HCT116 (cell line): ENCODE results near the gene TRMT1. TPM values are rescaled to one million over a fixed set of nuclear protein-coding genes. Genes with fewer than 3 reads are reported as not detected.

ENCODE experiments used
- ATAC-seq: fragments of 200-7000 bp; cut with Tn5 transposase; 2 replicates; pipeline ENCODE4 v1.9.1; 2020; ENCODE audit warnings: mild to moderate bottlenecking, moderate library complexity
- BruUV-seq: library from RNA; stranded (reverse); fragments of 400-500 nt; replicated peaks from 2 replicates; lab custom pipeline; 2021; lab: Mats Ljungman, UMichigan
- CTCF ChIA-PET: fragments of 300-600 bp; sonication (Branson Sonifier 250); formaldehyde crosslinking; loops from one replicate; lab custom pipeline; 2021; ENCODE audit warnings: antibody characterized with exemption; lab: Charles Lee
- POLR2A ChIA-PET: fragments of 300-600, 350-600 bp; sonication (Branson Sonifier 250); formaldehyde crosslinking; loops from one replicate; lab custom pipeline; 2021; ENCODE audit warnings: antibody characterized with exemption; lab: Charles Lee
- RAD21 ChIA-PET, 2 experiments: fragments of 300-600 bp; sonication (Branson Sonifier 250); formaldehyde crosslinking; loops; one replicate each; lab custom pipeline; 2023; ENCODE audit warnings: low total read pairs in 2 of 2; ENCODE audit not compliant: uncharacterized antibody in 2 of 2, unreplicated experiment in 2 of 2, low non-redundant PET in 1 of 2; lab: Charles Lee
- DNase-seq: peaks from one replicate; pipeline ENCODE4 v3.0.0-alpha.2; 2010; ENCODE audit warnings: low read depth, low spot score
- H2AFZ ChIP-seq: fragments of 200-600 bp; shearing (Covaris generic), sonication (generic); 2 replicates; pipeline ENCODE4 v1.6.1; 2017; ENCODE audit warnings: low read depth, mixed run types, mixed read lengths, antibody characterized with exemption, low read length; ENCODE audit not compliant: poor library complexity, severe bottlenecking
- H3K27ac ChIP-seq: 2 replicates; pipeline ENCODE4 v1.5.1; 2012; ENCODE audit warnings: low read depth, low read length
- H3K27me3 ChIP-seq: fragments of 200-600 bp; sonication (generic); 2 replicates; pipeline ENCODE4 v1.6.1; 2016; ENCODE audit warnings: mixed run types, low read length, mixed read lengths; ENCODE audit not compliant: insufficient read depth
- H3K36me3 ChIP-seq, 2 experiments: fragments of 200-500 bp in 1 of 2; fragments of 200-600 bp in 1 of 2; sonication (Bioruptor generic) in 1 of 2; sonication (generic) in 1 of 2; 2 replicates each; pipeline versions ENCODE4 v1.5.1 to v1.6.1; 2014 to 2016; ENCODE audit warnings: low read length in 2 of 2, inconsistent platforms in 1 of 2, mixed read lengths in 1 of 2, mixed run types in 1 of 2; ENCODE audit not compliant: insufficient read depth in 2 of 2, control insufficient read depth in 1 of 2
- H3K4me1 ChIP-seq, 2 experiments: fragments of 200-600 bp in 1 of 2; sonication (generic) in 1 of 2; 2 replicates each; pipeline versions ENCODE4 v1.5.1 to v1.6.1; 2012 to 2017; ENCODE audit warnings: low read length in 2 of 2, inconsistent platforms in 1 of 2, mild to moderate bottlenecking in 1 of 2, mixed read lengths in 1 of 2, mixed run types in 1 of 2, moderate library complexity in 1 of 2; ENCODE audit not compliant: insufficient read depth in 2 of 2, control insufficient read depth in 1 of 2
- H3K4me2 ChIP-seq: fragments of 200-600 bp; sonication (generic); 2 replicates; pipeline ENCODE4 v1.6.1; 2017; ENCODE audit warnings: mixed run types, low read length, mixed read lengths
- H3K4me3 ChIP-seq, 2 experiments: fragments of 200-600 bp in 1 of 2; sonication (generic) in 1 of 2; replicated peaks in 1 of 2; 2 replicates each; pipeline ENCODE4 v1.5.1; 2011 to 2016; ENCODE audit warnings: low read length in 2 of 2, control low read depth in 1 of 2, low read depth in 1 of 2, mild to moderate bottlenecking in 1 of 2, mixed read lengths in 1 of 2, mixed run types in 1 of 2
- H3K79me2 ChIP-seq: fragments of 200-600 bp; sonication (generic); 2 replicates; pipeline ENCODE4 v1.6.1; 2017; ENCODE audit warnings: mild to moderate bottlenecking, mixed run types, low read length, moderate library complexity, mixed read lengths; ENCODE audit not compliant: insufficient read depth
- H3K9ac ChIP-seq: fragments of 200-600 bp; sonication (generic); 2 replicates; pipeline ENCODE4 v1.6.1; 2016; ENCODE audit warnings: low read length, mixed read lengths
- H3K9me2 ChIP-seq: fragments of 200-600 bp; sonication (generic), shearing (Covaris generic); 2 replicates; pipeline ENCODE4 v1.6.1; 2017; ENCODE audit warnings: mixed run types, mild to moderate bottlenecking, moderate library complexity; ENCODE audit not compliant: insufficient read depth
- H3K9me3 ChIP-seq, 2 experiments: fragments of 200-500 bp in 1 of 2; fragments of 200-600 bp in 1 of 2; sonication (Bioruptor generic) in 1 of 2; sonication (generic) in 1 of 2; 2 replicates each; pipeline ENCODE4 v1.6.1; 2014 to 2017; ENCODE audit warnings: low read length in 2 of 2, mixed read lengths in 2 of 2, inconsistent platforms in 1 of 2, low read depth in 1 of 2, mild to moderate bottlenecking in 1 of 2, mixed run types in 1 of 2, moderate library complexity in 1 of 2; ENCODE audit not compliant: control insufficient read depth in 1 of 2, insufficient read depth in 1 of 2
- H4K20me1 ChIP-seq: fragments of 200-600 bp; sonication (generic), shearing (Covaris generic); 2 replicates; pipeline ENCODE4 v1.6.1; 2017; ENCODE audit warnings: mixed run types, mild to moderate bottlenecking, moderate library complexity; ENCODE audit not compliant: insufficient read depth
- EGR1 ChIP-seq: IDR thresholded peaks from 2 replicates; pipeline ENCODE4 v1.6.1; 2012; ENCODE audit warnings: low read depth
- POLR2A ChIP-seq: IDR thresholded peaks from 2 replicates; pipeline ENCODE4 v1.7.0; 2011; ENCODE audit warnings: borderline replicate concordance; ENCODE audit not compliant: insufficient read depth, insufficient read length; ENCODE audit errors: extremely low read depth
- RAD21 ChIP-seq: IDR thresholded peaks from 2 replicates; pipeline ENCODE4 v1.6.1; 2012; ENCODE audit warnings: low read depth, mild to moderate bottlenecking
- SRF ChIP-seq: IDR thresholded peaks from 2 replicates; pipeline ENCODE4 v1.6.1; 2012; ENCODE audit warnings: low read depth
- YY1 ChIP-seq: IDR thresholded peaks from 2 replicates; pipeline ENCODE4 v1.6.1; 2011; ENCODE audit warnings: low read length, low read depth, moderate library complexity, mild to moderate bottlenecking; ENCODE audit not compliant: insufficient replicate concordance; ENCODE audit errors: extremely low read depth
- intact Hi-C: fragments of 100-400 bp; cut with micrococcal nuclease; formaldehyde crosslinking; loops from 2 replicates; pipeline ENCODE4 v1.10.0; 2022
- total RNA-seq: library from RNA; stranded (reverse); gene quantifications from one replicate; pipeline ENCODE4 v1.2.1, GENCODE V29; 2021; ENCODE audit not compliant: unreplicated experiment
- TF ChIP-seq, protein P1 (sequence below), 3 experiments: fragments of 200-600 bp in 1 of 3; sonication (generic) in 1 of 3; IDR thresholded peaks in 2 of 3; conservative IDR thresholded peaks in 1 of 3; 2 replicates each; pipeline ENCODE4 v1.5.1; 2012 to 2017; ENCODE audit warnings: low read depth in 2 of 3, low read length in 2 of 3, antibody characterized with exemption in 1 of 3, borderline replicate concordance in 1 of 3, control low read depth in 1 of 3, mild to moderate bottlenecking in 1 of 3, mixed read lengths in 1 of 3, mixed run types in 1 of 3, moderate library complexity in 1 of 3; ENCODE audit not compliant: insufficient read depth in 1 of 3

The TRMT1 gene
- total RNA-seq, 1 experiment from 2014 or later = 84.4 TPM

DNA sequence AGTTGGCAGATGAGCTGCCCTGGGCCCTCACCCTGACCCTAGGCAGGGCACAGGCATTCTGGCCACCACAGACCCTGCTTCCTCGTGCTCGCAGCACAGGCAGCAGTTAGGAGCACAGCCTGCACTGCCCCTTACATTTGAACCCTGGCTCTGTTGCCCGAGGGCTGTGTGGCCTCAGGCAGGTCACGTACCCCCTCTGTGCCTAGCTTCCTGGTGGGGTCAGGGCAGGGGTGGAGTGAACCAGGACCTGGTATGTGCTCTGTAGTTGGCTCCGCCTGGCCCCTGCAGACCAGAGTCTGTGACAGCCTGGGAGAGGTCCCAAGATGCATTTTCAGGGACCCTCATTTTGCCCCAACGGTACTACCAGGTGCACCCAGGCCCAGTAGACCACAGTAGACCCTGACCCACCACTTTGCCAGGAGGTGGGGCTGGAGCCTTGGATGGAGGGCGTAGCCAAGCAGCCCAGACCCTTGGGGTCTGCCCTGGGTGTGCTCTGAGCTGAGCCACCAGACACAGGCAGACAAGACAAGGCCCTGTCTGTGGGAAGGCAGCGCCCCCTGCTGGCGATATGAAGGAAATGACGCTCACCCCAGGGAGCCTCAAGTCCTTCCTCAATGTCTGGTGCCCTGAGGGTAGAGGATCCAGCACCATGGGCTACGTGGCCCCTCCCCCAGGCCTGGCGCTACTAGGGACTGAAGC lies 23.0 kb downstream of the TRMT1 start:
- intact Hi-C loops = loop anchor here (1.0 to 5.0 kb wide), 3 partner anchors 61 to 115 kb away; no protein-coding TSS in a partner anchor
- Histone ChIP-seq H2AFZ (no peak overlapping the region), H3K27me3 (no peaks in the 10 kb centered on the region), H3K36me3 (no peaks in the 10 kb centered on the region), H3K9me3 (no peaks in the 10 kb centered on the region), H4K20me1 (no peaks in the 10 kb centered on the region), H3K27ac (no peak overlapping the region; the same call in 1 of the 2 replicates), H3K9me2 (no peaks in the 10 kb centered on the region), H3K9ac (no peak overlapping the region), H3K4me1 (peaks cover 6 to 27% of the 10 kb centered on the region in 2 experiments; a peak in 3 of 4 replicates), H3K79me2 (no peaks in the 10 kb centered on the region), H3K4me2 (peak overlapping the region; percentile 38), H3K4me3 (no peak overlapping the region)
- ChIA-PET RAD21 (interaction anchor here (0.7 to 2.5 kb wide), 14 partner anchors 32 to 128 kb away, joined by 3 to 25 read pairs (median 6); no protein-coding TSS in a partner anchor), CTCF (interaction anchor here (0.9 to 6.6 kb wide), 22 partner anchors 10 to 293 kb away, joined by 3 to 94 read pairs (median 4); partner anchors contain the start of genes DAND5, IER2, NACC1 and STX10), POLR2A (interaction anchor here (1.0 to 1.8 kb wide), 2 partner anchors 110 to 116 kb away, joined by 3 to 6 read pairs; no protein-coding TSS in a partner anchor)
- no TSS peak for BruUV-seq
- peak; percentile 70 for DNase-seq
- peak; percentile 99 for TF ChIP-seq RAD21
- no peak for TF ChIP-seq SRF
- TF ChIP-seq, protein P1, sequence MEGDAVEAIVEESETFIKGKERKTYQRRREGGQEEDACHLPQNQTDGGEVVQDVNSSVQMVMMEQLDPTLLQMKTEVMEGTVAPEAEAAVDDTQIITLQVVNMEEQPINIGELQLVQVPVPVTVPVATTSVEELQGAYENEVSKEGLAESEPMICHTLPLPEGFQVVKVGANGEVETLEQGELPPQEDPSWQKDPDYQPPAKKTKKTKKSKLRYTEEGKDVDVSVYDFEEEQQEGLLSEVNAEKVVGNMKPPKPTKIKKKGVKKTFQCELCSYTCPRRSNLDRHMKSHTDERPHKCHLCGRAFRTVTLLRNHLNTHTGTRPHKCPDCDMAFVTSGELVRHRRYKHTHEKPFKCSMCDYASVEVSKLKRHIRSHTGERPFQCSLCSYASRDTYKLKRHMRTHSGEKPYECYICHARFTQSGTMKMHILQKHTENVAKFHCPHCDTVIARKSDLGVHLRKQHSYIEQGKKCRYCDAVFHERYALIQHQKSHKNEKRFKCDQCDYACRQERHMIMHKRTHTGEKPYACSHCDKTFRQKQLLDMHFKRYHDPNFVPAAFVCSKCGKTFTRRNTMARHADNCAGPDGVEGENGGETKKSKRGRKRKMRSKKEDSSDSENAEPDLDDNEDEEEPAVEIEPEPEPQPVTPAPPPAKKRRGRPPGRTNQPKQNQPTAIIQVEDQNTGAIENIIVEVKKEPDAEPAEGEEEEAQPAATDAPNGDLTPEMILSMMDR (IDR thresholded peaks at IDR 0.05 in 2 of 3, conservative IDR thresholded peaks at IDR 0.05 in 1 of 3; ENCODE audit: borderline replicate concordance in 1 of 3, insufficient read depth in 1 of 3, low read depth in 2 of 3, low read length in 2 of 3) = peak; percentile 84 to 94 (median 92)
- no peak for TF ChIP-seq POLR2A
- peak; percentile 52 for TF ChIP-seq YY1
- no peak for TF ChIP-seq EGR1
- ATAC-seq = peak; percentile 80
